HUES64 (cell line): Measurements from ENCODE around the gene HGFAC.

ENCODE experiments used
- H3K27ac ChIP-seq: 2 replicates; pipeline ENCODE4 v1.7.0; 2013; ENCODE audit warnings: low read depth, low read length, inconsistent platforms
- H3K27me3 ChIP-seq: 2 replicates; pipeline ENCODE4 v1.6.1; 2013; ENCODE audit warnings: mild to moderate bottlenecking, low read length; ENCODE audit not compliant: insufficient read depth
- H3K36me3 ChIP-seq: 2 replicates; pipeline ENCODE4 v1.6.1; 2013; ENCODE audit warnings: mild to moderate bottlenecking, low read length; ENCODE audit not compliant: insufficient read depth
- H3K4me1 ChIP-seq: 2 replicates; pipeline ENCODE4 v1.6.1; 2013; ENCODE audit warnings: mild to moderate bottlenecking, low read length, moderate library complexity; ENCODE audit not compliant: insufficient read depth
- H3K4me3 ChIP-seq: 2 replicates; pipeline ENCODE4 v1.5.1; 2013; ENCODE audit warnings: mild to moderate bottlenecking, low read length, moderate library complexity
- H3K9ac ChIP-seq: 2 replicates; pipeline ENCODE4 v1.6.1; 2013; ENCODE audit warnings: mild to moderate bottlenecking, low read depth, low read length
- H3K9me3 ChIP-seq: 2 replicates; pipeline ENCODE4 v1.6.1; 2013; ENCODE audit warnings: low read depth, low read length; ENCODE audit not compliant: insufficient read depth
- WGBS: fragments of 150-250, 120-280 bp; methylation state at CpG from one replicate; pipeline ENCODE4 v1.1.7; 2013; ENCODE audit warnings: missing lambda C conversion rate; 5-methylcytosine and 5-hydroxymethylcytosine counted together

HGFAC gene

GRCh38 chr4:3472411-3473141 lies 30.8 kb downstream of the HGFAC start:
- Histone ChIP-seq H3K9ac (no peak overlapping the region), H3K4me3 (no peak overlapping the region), H3K27ac (no peak overlapping the region), H3K36me3 (no peaks in the 10 kb centered on the region), H3K27me3 (peaks cover 35% of the 10 kb centered on the region), H3K4me1 (no peaks in the 10 kb centered on the region; the same call in 1 of the 2 replicates), H3K9me3 (no peaks in the 10 kb centered on the region)
- 91% methylated on average over 27 of the region's 27 CpGs for WGBS

DNA sequence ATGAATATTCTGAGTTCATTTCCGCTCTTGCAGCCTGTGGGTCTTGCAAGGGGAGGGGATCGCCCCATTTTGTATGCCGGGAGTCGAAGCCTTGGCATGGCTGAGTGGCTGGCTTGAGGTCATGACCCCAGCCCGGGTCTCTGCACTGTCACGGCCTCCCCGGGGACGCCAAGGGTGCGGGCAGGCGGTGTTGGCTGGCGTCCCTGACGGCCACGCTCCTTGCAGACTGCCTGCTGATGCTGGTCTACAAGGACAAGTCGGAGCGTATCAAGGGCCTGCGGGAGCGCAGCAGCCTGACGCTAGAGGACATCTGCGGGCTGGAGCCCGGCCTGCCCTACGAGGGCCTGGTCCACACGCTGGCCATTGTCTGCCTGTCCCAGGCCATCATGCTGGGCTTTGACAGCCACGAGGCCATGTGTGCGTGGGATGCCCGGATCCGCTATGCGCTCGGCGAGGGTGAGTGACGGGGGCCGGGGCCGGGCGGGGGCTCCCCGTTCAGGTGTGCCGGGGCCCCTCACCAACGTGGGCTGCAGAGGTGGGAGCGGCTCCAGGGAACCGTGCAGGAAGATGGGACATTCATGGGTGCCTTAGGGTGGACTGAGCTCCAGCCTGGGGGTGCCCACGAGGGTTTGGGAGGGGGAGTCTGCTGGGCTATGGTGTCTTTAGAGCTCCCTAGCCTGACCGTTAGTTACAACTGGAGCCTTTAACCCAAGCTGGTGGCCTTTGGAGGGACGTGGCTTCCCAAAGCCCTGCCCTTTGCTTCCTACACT lies 31.6 kb downstream of the HGFAC start:
- Histone ChIP-seq H3K4me1 (no peaks in the 10 kb centered on the region; the same call in none of the 2 replicates), H3K9ac (no peak overlapping the region), H3K27ac (no peak overlapping the region), H3K36me3 (no peaks in the 10 kb centered on the region), H3K9me3 (no peaks in the 10 kb centered on the region), H3K27me3 (peaks cover 35% of the 10 kb centered on the region), H3K4me3 (no peak overlapping the region)
- 89% methylated on average over 41 of the region's 41 CpGs for WGBS

GRCh38 chr4:3473996-3474765 lies 32.4 kb downstream of the HGFAC start:
- no peak overlapping the region for H3K27ac ChIP-seq
- WGBS: 94% methylated on average over 12 of the region's 13 CpGs
- H3K27me3 ChIP-seq: peaks cover 41% of the 10 kb centered on the region
- no peaks in the 10 kb centered on the region for H3K36me3 ChIP-seq
- H3K9me3 ChIP-seq: no peaks in the 10 kb centered on the region
- H3K4me3 ChIP-seq: no peak overlapping the region
- H3K4me1 ChIP-seq: no peaks in the 10 kb centered on the region; the same call in none of the 2 replicates
- no peak overlapping the region for H3K9ac ChIP-seq

GRCh38 chr4:3475041-3475712 lies 33.4 kb downstream of the HGFAC start:
- Histone ChIP-seq H3K27me3 (peaks cover 43% of the 10 kb centered on the region), H3K4me1 (no peaks in the 10 kb centered on the region; the same call in none of the 2 replicates), H3K27ac (no peak overlapping the region), H3K4me3 (no peak overlapping the region), H3K9ac (no peak overlapping the region), H3K9me3 (no peaks in the 10 kb centered on the region), H3K36me3 (no peaks in the 10 kb centered on the region)
- 92% methylated on average over 15 of the region's 15 CpGs for WGBS

DNA sequence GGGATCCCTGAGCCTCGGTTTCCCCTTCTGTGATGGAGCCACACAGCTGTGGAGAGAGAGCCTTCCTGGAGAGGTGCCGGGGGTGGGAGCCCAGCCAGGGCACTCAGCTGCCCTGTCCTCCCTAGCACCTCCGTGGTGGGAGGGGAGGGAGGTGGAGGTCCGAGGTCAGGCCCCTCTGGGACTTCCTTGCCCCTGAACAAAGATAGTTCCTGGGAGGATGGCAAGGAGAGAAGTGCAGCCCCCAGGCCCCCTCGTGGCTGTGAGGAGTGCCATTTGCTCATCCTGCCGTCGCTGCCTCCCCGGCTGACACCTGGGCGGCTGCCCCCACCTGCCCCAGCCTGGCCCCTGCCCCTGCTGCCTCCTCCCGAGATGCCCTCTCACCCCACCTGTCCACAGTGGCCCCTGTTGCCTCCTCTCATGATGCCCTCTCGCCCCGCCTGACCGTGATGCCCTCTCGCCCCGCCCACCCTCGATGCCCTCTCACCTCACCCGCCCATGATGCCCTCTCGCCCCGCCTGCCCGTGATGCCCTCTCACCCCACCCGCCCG lies 34.0 kb downstream of the HGFAC start:
- H3K4me3 ChIP-seq: no peak overlapping the region
- H3K36me3 ChIP-seq: no peaks in the 10 kb centered on the region
- H3K9me3 ChIP-seq: no peaks in the 10 kb centered on the region
- H3K9ac ChIP-seq: no peak overlapping the region
- peaks cover 2% of the 10 kb centered on the region for H3K4me1 ChIP-seq
- peaks cover 43% of the 10 kb centered on the region for H3K27me3 ChIP-seq
- H3K27ac ChIP-seq: no peak overlapping the region
- 93% methylated on average over 20 of the region's 22 CpGs for WGBS

- H3K27me3 ChIP-seq: peaks cover 43% of the 10 kb centered on the region
- no peaks in the 10 kb centered on the region for H3K9me3 ChIP-seq
- no peak overlapping the region for H3K27ac ChIP-seq
- peaks cover 5% of the 10 kb centered on the region for H3K4me1 ChIP-seq
- no peak overlapping the region for H3K9ac ChIP-seq
- no peaks in the 10 kb centered on the region for H3K36me3 ChIP-seq
- no peak overlapping the region for H3K4me3 ChIP-seq
- WGBS: 94% methylated on average over 22 of the region's 22 CpGs
Observed at GRCh38 chr4:3476341-3476747, 34.6 kb downstream of the HGFAC start.

DNA sequence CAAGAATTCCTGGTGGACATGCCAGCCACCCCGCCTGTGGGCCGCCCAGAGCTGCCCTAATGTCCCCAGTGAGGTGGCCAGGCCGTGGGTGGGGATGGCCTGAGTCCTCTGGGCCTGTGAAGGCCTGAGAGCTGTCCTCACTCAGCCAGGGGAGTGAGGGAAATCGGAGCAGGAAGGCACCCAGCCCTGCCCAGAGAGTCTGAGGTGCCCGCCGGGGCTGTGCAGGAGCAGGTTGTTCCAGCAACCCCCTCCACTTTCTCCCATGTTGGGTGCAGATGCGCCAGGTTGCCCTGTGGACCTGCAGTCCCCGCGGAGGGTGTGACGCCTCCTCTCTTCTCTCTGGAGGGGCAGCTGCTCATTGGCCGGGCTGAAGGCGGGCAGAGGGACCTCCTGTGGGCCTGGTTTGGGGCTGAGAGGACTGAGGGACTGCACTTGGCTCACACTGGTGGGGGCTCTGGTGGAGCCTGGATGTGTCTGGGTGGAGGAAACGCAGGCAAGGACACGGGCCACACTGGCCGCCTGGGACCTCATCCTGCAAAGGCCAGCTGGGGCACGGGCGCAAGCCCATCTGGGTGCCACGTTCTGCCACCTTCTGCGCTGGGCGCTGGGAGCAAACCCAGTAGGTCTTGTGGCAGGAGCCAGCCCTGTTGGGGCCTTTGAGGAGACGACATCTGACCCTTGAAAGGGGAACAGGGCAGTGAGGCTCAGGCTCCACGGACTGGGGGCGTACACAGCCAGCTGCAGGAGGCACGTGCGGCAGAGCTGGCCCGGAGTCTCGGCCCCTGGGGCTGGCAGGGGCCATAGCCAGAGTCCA lies 35.4 kb downstream of the HGFAC start:
- Histone ChIP-seq H3K27ac (no peak overlapping the region), H3K9me3 (no peaks in the 10 kb centered on the region), H3K36me3 (no peaks in the 10 kb centered on the region), H3K27me3 (peaks cover 43% of the 10 kb centered on the region), H3K9ac (no peak overlapping the region), H3K4me1 (peaks cover 12% of the 10 kb centered on the region), H3K4me3 (no peak overlapping the region)
- 92% methylated on average over 27 of the region's 27 CpGs for WGBS

- H3K4me3 ChIP-seq: no peak overlapping the region
- H3K4me1 ChIP-seq: peaks cover 12% of the 10 kb centered on the region
- peaks cover 50% of the 10 kb centered on the region for H3K27me3 ChIP-seq
- no peak overlapping the region for H3K27ac ChIP-seq
- 81% methylated on average over 23 of the region's 23 CpGs for whole genome bisulfite sequencing
- no peaks in the 10 kb centered on the region for H3K9me3 ChIP-seq
- no peak overlapping the region for H3K9ac ChIP-seq
- no peaks in the 10 kb centered on the region for H3K36me3 ChIP-seq
Observed at GRCh38 chr4:3477750-3478430, 36.1 kb downstream of the HGFAC start.

- 94% methylated on average over 35 of the region's 35 CpGs for WGBS
- H3K9ac ChIP-seq: no peak overlapping the region
- peaks cover 54% of the 10 kb centered on the region for H3K27me3 ChIP-seq
- no peaks in the 10 kb centered on the region for H3K9me3 ChIP-seq
- H3K4me3 ChIP-seq: no peak overlapping the region
- peaks cover 12% of the 10 kb centered on the region for H3K4me1 ChIP-seq
- no peaks in the 10 kb centered on the region for H3K36me3 ChIP-seq
- H3K27ac ChIP-seq: no peak overlapping the region
Observed at GRCh38 chr4:3478446-3479357, 36.9 kb downstream of the HGFAC start.
